NCI-H2196 treated with DMSO at 0.1 percent for 48 hours (cell line): ENCODE results near the gene TEX261.

ENCODE experiments used
- DNase-seq: peaks from one replicate; lab custom pipeline; 2025; ENCODE audit not compliant: unreplicated experiment; lab: John Stamatoyannopoulos, UW

The TEX261 gene

GRCh38 chr2:70982971-70983370 is 11.7 kb downstream of the TEX261 start:
- DNase-seq, result no peak

- no peak for DNase-seq
Observed at GRCh38 chr2:70981866-70982810, 12.5 kb downstream of the TEX261 start.

- DNase-seq, result no peak
Observed at GRCh38 chr2:70981421-70981820, 13.3 kb downstream of the TEX261 start.

GRCh38 chr2:70979626-70980025 is 15.0 kb downstream of the TEX261 start:
- DNase-seq, result no peak

- no peak for DNase-seq
Observed at GRCh38 chr2:70979180-70979488, 15.5 kb downstream of the TEX261 start.

GRCh38 chr2:70978341-70979179 is 16.1 kb downstream of the TEX261 start, which contains the start of gene ANKRD53:
TSS of gene ANKRD53 (plus strand) at chr2:70978630. CDS start at chr2:70978646, 16 bp downstream.
- no peak for DNase-seq

- no peak for DNase-seq
Observed at GRCh38 chr2:70977605-70978205, 17.0 kb downstream of the TEX261 start.

GRCh38 chr2:70975237-70975636 is 19.4 kb downstream of the TEX261 start:
- DNase-seq, result no peak

GRCh38 chr2:70974592-70974991 is 20.1 kb downstream of the TEX261 start:
- no peak for DNase-seq

- no peak for DNase-seq
Observed at GRCh38 chr2:70967189-70967588, 27.5 kb downstream of the TEX261 start.

GRCh38 chr2:70966681-70967080 is 28.0 kb downstream of the TEX261 start:
- no peak for DNase-seq

- DNase-seq, result no peak
Observed at GRCh38 chr2:70965506-70965905, 29.2 kb downstream of the TEX261 start.

- DNase-seq, result no peak
Observed at GRCh38 chr2:70964596-70965386, 29.9 kb downstream of the TEX261 start.

GRCh38 chr2:70964133-70964532 is 30.5 kb downstream of the TEX261 start:
- no peak for DNase-seq

- no peak for DNase-seq
Observed at GRCh38 chr2:70962885-70963878, 31.5 kb downstream of the TEX261 start.

- DNase-seq, result no peak
Observed at GRCh38 chr2:70962211-70962884, 32.3 kb downstream of the TEX261 start.

GRCh38 chr2:70961648-70961994 is 33.1 kb downstream of the TEX261 start:
- no peak for DNase-seq

- DNase-seq, result no peak
Observed at GRCh38 chr2:70960833-70961647, 33.6 kb downstream of the TEX261 start.
